GM18499 (cell line): Measurements from ENCODE around the gene BICDL2.

Experiments
- ATAC-seq: cut with Tn5 transposase; IDR thresholded peaks from one replicate; pipeline ENCODE4 v1.9.1; 2021; ENCODE audit warnings: moderate number of reproducible peaks; ENCODE audit not compliant: insufficient read depth, unreplicated experiment

BICDL2 gene

DNA sequence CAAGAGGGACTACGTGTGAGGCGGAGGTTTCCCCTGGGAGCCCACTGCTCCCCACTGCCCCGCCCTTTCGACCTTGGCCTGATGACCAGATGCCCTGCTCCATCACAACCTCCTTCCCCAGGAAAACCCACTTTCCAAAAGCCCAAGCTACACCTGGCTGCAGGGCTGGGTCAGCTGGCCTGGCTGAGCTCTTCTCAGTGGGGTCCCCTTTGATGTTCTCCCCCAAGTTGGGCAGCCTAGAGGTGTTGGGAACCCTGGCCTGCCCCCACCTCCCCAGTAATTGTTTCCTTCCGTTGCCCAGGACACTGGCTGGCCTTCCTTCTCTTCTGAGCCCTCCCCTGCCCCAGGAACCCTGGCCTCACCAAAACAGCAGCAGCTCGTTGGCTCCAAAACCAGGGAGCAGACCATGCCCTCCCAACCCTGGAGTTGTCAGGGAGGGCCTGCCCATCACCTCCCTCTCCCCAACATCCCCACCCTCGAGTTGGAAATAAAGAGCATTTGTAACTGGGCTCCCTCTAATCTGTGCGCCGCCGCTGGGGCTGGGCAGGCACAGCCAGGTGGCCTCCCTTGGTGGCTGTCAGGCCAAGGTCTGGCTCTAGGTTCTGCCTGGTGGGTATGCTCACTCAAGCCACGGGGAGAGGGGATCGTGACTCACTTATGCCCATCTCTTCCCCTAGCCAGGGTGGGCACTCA is 22.6 kb downstream of the BICDL2 start:
- ATAC-seq: no peak

DNA sequence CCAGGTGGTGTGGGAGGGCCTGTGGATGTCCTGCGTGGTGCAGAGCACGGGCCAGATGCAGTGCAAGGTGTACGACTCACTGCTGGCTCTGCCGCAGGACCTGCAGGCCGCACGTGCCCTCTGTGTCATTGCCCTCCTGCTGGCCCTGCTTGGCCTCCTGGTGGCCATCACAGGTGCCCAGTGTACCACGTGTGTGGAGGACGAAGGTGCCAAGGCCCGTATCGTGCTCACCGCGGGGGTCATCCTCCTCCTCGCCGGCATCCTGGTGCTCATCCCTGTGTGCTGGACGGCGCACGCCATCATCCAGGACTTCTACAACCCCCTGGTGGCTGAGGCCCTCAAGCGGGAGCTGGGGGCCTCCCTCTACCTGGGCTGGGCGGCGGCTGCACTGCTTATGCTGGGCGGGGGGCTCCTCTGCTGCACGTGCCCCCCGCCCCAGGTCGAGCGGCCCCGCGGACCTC is 23.2 kb downstream of the BICDL2 start:
- no peak for ATAC-seq

DNA sequence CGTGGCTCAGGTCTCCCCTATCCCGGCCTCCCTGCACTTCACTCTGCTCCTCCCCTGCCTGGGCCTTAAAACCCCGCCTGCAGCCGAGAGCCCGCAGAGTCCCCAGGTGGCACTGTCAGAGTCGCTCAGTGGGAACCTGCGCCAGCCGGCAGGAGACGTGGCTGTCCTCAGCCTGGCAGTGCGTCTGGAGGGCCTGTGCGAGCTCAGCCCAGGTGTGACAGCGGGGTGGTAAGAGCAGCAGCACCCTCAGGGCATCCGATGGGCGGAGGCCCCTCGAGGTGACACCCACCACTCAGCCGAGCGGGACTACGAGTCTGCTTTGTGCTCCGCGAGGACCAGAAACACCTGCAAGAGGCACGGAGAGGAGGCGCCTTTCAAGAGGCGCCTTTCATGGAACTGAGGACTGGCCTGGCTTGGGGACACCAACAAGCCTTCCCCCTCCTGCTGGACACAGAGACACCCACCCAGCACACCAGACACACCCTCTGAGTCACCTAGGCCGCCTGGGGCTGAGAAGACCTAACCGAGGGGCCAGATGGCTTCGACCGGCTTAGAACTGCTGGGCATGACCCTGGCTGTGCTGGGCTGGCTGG is 23.8 kb downstream of the BICDL2 start, which contains the start of gene CLDN9:
TSS of gene CLDN9 (plus strand) at position 96 of the 593 bp plus-strand sequence. CDS start at position 536, 440 bp downstream.
- ATAC-seq: no peak

DNA sequence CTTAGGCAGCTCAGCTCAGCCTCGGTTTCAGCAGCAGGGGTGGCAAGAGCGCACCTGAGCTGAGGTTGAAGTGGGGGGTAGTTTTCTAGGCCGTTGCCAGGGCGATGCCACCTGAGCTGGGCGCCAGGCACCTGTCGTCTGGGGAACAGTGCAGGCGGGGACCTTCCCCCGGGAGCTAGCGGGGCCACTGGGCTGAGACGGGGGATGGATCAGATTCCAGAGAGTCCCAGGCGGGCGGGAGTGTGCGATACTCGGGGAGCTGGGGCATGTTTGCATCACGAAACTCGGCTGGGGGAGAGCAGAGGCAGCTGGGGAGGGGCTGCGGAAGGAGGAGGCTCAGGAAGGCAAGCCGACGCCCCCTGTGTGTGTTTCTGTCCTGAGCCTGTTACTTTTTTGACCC is 24.5 kb downstream of the BICDL2 start:
- no peak for ATAC-seq

DNA sequence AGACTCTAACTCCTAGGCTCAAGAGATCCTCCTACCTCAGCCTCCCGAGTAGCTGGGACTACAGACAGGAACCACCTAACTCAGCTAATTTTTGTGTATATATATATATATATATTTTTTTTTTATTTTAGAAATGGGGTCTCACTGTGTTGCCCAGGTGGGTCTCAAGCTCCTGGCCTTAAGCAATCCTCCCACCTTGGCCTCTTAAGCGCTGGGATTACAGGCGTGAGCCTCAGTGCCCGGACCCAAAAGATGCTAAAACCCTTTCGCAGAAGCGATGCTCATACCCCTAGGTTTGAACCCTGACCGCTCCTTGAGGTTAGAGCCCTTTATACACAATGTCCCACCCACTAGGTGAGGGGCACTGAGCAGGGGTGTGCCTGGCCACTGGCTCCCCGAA is 26.2 kb downstream of the BICDL2 start:
- ATAC-seq: no peak

DNA sequence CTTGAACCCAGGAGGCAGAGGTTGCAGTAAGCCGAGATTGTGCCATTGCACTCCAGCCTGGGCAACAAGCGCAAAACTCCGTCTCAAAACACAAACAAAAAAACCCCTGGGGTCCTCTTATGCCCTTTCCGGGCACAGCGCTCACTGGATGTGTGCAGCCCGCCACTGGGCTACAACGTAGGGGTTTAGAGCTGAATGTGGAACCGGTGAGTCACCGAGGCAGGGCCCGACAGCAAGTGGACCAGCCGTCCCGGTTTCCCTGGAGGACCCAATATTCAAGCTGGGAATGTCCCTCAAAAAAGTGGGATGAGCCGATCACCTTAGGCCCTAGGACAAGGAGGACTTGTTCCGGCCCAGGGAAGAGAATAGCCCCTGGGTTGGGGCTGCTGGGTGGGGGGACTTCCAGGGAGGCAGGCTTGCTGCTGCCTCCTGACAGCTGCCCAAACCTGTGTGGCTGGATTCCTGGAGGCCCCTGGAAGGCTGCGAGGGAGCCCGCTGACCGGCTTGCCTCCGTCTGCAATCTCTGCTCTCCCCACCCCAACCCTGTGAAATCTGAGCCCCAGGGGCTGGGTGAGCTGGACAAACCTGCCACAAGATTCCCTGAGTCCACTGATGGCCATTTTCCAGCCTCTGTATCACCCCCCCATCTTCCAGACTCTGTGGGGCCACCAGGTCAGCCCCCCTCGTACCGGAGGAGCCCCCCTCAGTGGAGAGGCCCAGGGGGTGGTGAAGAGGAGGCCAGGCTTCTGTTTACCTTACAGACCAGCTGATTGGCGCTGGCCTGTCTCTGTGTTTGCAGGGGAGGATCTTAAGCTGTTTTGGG is 27.0 kb downstream of the BICDL2 start:
- ATAC-seq: no peak

DNA sequence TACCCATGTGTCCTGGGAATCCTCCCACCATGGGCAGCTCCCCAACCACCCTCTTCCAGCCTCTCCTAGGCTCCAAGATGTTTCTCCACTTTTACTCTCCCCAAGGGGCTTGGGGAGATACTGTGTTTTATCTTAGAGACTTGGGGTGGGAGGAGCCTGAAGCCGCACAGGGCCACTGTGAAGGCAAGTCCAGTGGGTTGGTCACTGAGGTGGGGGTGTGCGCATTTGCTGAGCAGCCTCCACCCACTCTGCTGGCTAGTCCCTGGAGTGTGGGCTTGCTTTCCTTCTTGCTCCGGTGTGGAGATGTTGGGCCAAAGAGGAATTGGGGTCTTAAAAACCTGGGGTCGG is 28.1 kb downstream of the BICDL2 start:
- no peak for ATAC-seq

DNA sequence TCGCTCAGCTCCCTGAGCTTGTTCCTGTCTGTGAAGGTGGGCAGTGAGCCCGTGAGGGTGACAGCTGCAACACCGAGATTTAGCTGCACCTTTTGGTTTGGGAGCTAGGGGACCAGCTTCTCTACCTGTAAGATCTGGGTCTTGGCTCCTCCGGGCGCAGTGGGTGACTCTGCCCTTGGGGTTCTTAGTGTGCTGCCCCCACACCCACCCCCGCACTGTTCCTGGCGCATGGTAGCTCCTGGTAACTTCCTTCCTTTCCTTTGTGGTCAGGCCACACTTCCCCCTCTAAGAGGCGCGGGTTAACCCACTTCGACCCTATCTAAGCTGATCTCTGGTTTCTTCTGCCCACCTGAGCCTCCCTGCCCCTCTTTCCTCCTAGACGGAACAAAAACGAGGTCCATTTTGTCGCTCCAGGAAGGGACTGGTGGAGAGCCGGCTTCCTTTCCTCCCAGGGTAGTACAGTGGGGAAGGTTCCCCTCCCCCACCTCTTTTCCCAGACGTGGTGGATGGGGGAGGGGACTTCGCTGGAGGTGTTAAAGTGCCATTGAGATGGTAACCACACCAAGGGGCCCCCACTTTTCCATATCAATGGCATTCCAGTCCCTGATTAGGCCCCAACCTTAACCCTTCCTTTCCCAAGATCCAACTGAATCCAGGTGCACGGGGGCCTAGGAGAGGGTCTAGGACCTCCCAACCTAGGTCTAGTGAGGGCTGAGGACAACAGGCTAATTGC is 28.6 kb downstream of the BICDL2 start:
- no peak for ATAC-seq

DNA sequence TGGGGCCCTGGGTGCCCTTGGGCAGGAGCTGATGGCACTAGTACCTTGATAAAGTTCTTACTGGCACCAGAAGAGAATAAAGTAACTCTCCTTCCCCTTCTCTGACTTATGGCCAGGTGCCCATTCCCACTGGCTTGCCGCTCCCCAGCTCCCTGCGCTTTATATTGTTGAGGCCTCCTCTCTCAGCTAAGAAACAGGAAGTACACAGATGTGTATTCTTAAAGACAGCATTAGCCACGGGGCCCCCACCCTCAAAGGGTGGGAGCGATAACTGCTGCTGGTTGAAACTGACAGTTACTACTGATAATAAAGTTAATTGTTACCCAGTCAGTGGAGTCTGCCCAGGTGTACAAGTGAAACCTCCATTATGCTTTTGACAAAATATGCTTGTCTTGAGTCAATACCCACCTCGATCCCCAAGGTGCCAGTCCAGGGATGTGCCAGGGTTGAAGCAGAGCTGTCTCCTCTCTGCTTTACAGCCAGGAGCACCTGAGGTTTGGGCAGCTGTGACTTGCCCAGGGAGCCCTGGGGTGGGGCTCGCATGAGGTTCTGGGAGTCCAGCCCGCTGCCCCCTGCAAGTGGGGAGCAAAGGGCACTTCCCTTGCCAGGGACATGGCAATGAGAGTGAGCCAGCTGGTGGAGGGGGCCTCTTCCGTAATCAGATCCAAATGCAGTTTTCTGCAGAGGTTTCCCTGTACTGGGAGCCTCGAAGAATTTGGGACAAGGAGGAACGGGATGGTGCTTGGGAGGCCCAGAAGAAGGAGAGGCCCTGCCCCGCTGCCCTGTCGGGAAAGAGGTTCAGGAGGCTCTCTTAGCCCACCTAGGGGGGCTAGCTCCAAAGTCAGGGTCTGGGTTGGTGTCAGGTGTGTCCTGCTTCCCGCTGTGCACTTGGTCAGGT is 29.4 kb downstream of the BICDL2 start:
- no peak for ATAC-seq

DNA sequence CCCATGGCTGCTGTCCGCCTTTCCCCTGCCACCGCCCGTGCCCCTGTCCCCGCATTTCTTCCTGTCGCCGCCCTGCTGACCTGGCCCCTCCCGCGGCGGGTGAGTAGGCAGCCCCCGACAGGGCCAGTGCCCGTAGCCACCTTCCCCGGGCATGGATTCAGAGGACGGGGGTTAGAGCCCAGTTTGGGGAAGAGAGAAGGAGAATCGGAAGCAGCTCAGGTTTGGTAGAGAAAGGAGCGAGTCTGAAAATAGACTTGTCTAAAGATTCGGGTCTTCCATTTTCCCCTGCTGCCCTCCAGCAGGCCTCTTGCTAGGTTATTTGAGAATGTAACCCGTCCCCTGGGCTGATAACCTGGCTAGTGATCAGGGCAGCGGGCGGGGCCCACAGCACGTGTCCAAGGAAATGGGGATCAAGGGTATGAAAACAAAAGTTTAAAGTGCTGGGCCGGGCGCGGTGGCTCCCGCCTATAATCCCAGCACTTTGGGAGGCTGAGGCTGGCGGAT is 31.9 kb downstream of the BICDL2 start:
- ATAC-seq: no peak

DNA sequence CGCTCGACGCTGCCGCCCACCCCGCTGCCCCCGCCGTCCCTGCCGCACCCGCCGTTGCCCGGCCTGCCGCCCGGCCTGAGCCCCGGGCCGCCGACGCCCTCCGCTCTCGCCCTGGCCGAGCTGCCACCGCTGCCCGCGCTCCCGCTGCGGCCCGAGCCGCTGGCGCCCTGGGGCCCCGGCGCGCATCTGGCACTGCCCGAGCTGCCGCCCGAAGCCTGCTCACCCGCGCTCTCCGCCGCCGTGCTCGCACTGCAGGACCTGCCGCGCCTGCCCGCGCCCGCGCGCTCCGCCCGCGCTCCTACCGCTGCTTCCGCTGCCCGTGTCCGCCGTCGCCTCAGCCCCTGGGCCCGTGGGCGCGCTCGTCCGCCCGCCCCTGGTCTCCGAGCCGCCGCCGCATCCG is 32.4 kb downstream of the BICDL2 start:
- no peak for ATAC-seq

DNA sequence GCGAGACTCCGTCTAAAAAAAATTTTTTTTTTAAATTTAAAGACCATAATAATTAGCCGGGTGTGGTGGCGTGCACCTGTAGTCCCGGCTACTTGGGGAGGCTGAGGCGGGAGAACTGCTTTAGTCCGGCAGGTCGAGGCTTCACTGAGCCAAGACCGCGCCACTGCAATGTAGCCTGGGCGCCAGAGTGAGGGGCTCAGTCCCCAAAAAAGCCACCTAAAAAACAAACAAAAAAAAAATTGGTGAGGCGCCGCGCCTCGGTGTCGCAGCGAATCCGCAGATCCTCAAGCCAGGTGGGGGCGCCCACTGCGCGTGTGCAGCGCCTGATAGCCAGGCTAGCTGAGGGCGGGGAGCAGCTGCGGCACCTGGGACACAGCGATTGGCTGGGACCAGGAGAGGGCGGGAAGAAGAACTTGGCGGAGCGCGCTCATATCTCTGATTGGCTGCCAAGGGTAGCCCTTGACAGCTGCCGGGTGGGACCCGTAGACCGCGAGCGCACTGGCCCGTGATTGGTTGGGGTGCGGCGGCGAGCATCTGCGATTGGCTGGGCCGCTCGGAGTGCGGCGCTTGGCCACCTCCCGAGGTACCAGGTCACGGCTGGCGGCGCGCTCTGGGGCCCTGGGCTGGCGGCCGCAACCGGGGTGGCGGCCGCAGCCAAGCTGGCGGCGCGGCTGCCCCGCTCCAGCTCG is 33.0 kb downstream of the BICDL2 start:
- peak; percentile 85 for ATAC-seq

DNA sequence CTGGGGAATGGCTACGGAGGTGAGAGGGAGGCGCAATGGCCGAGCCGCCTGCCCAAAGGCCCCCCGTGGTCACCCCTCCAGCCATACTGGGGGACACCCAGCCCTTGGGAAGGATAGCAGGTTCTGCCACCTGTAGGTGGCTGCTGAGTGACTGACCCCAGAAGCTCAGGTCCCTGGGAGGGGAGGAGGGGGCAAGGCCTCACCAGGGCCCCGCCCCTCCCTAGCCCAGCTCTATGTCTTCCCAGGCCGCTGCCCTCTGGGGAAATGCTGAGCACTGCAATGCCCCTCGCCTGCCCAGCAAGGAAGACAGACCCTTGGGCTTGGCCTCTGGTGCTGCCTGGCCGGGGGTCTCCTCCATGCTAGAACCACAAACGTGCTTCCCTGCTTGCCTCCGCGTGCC is 35.4 kb downstream of the BICDL2 start:
- ATAC-seq: no peak

DNA sequence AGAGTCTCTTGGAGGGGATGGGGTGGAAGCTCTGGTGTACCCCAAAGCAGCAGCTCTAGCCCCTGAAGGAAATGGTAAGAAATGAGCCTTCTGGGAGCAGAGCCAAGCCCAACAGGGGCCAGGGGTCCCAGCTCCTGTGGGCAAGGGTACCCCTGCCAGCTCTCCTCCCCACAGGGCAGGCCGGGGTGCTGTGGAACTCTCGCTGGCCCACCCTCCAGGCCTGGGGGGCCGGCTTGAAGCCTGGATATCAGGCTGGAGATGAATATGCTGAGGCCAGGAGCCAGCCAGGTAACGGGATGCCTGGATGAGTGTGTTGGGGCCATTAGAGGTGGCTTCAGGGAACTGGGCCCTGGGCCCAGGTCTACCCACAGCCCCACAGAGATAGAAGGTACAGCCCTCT is 36.2 kb downstream of the BICDL2 start:
- no peak for ATAC-seq

DNA sequence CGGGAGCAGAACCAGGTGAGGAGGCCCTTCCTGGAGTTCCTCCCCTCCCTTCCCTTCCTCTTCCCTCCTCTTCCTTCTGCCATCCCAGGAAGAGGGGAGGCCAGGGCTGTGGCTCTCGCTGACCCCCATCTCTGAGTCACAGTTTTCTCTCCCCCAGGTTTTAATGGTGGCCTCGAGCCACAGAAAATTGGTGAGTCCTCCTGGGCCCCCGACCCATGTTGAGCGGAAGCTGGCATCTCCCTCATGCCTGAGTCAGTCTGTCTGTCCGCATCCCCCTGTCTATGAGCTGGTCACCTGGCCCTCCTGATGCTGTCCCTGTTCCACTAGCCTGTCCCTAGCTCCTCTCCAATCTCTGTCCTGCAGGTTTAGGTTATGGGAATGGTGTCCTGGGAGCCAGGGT is 36.8 kb downstream of the BICDL2 start:
- ATAC-seq: no peak

DNA sequence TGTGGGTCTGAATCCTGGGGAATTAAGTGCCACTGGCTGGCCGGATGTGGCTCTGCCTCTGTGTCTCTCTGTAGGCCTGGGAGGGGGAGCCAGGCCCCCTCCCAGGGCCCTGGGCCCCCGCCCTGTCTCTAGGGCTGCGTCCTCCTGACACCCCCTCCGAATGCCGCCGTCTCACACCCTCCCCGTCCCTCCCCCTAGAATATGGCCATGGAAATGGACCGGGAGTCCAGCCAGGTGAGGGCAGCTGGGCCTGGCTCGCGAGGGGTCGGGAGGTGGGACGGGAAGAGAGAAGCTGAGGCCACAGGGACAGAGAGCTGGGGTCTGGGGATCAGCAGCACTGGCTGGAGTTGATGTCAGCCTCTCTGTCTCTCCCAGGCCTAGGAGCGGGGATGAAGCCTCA is 40.4 kb downstream of the BICDL2 start:
- ATAC-seq: no peak

DNA sequence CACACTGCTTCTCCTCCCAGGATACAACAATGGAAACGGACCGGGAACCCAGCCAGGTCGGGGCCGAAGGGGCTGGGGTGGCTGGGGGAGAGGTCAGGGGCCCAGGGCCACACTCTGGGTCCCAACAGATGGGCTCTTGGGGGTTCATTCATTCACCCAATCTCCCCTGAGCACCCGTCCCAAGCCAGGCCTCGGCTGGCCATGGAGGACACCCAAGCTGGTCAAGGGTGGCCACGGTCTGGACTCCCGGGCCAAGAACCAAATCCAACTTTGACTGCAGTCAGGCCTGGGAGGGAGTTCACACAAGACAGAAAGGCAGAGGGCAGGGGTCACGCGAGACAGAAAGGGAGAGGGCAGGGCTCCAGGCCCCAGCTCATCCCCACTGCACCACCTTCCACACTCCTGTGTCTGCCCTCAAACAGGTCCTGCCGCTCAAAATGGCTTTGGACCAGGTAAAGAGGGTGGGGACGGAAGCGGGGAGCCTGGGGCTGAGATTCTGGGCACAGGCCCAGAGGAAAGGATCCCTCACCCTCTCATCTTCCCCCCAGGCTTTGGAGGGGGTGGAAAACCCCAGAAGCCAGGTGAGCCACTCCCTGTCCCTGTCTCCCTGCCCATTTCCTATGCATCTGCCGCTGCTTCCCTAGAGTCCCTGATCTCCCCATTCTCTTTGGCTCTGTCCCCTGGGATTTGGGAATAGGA is 44.2 kb downstream of the BICDL2 start:
- ATAC-seq: no peak

DNA sequence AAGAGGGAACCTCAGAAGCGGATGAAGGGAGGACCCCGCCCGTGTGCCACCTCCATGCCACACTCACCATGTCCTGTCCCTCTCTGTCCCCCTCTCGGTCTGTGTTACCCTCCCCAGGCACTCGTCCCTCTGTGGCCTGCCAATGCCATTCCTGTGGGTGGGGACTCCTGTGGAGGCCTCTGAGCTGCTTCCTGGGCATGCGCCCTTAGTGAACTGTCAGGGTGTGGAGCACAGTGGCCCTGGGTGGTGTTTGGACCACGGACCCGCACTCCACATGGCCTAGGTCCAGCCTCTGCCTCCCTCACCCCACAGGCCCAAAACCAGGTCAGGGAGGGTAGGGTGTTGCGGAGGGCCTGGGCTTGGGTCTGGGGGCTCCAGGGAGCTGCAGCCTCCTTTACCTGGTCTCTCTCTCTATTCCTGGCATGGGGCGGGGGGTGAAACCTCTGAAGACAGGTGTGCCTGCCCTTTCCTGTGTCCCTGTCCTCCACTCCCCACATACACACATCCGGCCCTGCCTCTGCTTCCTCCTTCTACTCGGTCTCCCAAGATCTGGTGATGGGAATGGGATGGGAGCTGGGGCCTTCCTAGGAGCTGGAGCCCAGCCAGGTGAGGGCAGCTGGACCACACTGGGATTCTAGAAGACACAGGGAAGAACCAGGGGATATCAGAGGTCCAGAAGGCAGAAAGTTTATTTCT is 45.0 kb downstream of the BICDL2 start:
- no peak for ATAC-seq
